GM19238 (cell line): ENCODE results near the gene EIF5A.
A peak's percentile ranks its signal among the peaks of the same experiment; 100 is the strongest.
"Not testable (repeated sequence)": the region's sequence is repeated elsewhere in the genome, so short reads cannot be mapped to it uniquely, and the experiment has no call there.

Source experiments
- DNase-seq: peaks from one replicate; pipeline ENCODE4 v3.0.0; 2011; ENCODE audit warnings: low spot score; ENCODE audit not compliant: insufficient read length

EIF5A gene

DNA sequence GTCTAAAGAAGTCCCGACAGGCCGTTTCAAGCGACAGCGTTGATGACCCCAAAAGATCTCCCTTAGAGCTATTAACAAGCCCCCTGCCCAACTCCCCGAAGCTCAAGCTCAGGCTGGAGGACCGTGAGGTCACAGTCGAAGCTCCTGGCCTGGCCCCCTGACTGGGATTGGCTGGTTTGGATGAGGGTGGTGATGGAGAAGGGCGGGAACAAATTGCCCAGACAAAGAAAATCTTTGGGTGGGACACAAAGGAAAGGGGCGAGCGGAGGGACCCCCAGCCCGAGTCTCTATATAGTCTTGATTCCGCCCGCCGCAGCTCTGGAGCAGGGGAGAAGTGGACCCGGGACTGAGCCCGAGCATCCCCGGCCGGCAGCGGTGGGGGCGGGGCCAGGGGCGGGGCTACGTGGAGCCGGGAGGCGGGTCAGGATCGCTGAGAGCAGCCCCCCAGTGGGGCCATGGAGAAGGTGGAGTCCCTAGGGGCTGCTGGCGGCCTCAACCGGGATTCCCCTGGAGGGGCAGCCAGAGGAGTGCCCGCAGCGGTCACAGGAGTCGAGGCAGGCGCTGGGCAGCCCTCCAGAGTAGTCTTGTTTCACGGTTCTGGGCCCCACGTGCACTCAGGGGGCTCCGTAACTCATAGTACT lies 22.7 kb downstream of the EIF5A start:
- peak; percentile 87 for DNase-seq

DNA sequence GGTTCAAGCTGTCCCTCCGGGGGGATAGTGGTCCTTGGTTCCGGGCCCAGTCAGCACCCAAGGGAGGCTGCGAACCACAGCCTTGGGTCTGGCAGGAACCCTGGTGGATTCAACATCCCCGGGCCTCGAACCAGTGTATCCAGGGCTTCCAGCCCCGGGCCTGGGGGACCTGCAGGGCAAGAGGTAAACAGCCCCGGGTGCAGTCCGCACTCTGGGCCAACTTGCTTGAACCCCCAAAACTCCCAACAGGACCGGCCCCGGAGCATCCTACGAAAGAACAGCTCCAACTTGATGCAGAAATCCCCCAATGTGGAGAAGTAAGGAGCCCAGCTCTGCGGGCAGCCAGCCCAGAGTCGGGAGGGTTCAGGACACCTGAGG lies 23.2 kb downstream of the EIF5A start:
- no peak for DNase-seq

DNA sequence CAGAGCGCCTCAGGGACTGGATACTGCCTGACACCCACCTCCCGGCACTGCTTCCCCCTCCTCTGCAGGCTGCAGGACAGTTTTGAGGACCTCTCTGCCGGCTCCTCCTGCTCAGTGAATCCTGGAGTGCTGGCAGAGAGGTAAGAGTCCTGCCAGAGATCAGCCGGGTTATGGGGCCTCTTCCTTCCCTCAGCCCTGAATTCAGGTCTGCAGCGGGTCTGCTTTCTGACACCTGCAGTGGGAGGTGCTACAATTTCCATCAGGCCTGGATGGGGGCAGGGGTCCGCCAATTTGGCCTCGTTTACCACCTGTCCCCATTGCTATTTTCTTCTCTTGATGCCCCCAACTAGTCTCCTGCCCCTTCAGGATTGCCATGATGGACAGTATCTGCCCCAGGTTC lies 24.7 kb downstream of the EIF5A start:
- no peak for DNase-seq

DNA sequence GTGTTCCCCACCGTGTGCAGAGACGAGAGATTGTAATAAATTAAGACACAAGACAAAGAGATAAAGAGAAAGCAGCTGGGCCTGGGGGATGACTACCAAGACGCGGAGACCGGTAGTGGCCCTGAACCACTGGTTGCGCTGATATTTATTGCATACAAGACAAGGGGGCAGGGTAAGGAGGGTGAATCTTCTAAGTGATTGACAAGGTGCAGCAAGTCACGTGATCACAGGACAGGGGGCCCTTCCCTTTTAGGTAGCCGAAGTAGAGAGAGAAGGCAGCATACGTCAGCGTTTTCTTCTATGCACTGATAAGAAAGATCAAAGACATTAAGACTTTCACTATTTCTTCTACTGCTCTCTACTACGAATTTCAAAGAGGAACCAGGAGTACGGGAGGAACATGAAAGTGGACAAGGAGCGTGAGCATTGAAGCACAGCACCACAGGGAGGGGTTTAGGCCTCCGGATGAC lies 25.2 kb downstream of the EIF5A start:
- DNase-seq, result not testable (repeated sequence)

DNA sequence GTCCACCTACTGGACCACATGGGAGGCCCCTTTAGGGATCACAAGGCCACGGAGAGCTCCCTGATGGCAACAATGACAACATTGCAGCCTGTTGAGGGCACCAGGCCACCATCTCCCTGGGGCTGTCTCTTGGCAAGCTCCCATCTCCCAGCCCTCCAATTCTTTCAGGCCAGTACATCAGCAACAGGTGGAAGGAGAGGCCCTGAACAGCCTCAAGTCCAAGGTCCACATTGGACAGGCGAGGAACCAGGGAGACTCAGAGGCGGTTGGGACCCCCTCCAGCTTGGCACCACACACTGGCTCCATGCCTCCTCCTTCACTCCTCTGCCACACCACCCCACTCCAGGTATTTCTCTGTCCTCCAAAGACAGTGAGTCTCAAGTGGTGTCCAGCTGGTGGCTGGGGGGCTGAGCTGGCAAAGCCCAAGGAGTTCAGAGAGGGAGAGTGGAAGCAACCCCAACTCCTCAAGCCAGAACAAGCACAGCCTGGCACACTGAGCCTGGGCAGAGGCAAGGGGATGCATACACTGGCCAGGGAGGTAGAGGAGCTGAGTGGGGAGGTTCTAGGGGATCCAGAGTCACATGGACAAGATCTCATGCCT lies 27.6 kb downstream of the EIF5A start:
- no peak for DNase-seq

DNA sequence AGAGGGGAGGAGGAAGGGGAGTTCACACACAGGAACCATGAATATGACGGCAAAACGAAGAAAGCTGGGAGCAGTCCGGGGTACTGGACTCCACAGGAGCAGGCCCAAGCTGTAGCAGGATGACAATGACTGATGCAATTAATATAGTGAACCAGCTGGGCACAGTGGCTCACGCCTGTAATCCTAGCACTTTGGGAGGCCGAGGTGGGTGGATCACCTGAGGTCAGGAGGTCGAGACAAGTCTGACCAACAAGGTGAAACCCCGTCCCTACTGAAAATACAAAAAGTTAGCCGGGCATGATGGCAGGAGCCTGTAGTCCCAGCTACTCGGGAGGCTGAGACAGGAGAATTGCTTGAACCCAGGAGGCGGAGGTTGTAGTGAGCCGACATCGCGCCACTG lies 28.3 kb downstream of the EIF5A start:
- DNase-seq, result not testable (repeated sequence)

DNA sequence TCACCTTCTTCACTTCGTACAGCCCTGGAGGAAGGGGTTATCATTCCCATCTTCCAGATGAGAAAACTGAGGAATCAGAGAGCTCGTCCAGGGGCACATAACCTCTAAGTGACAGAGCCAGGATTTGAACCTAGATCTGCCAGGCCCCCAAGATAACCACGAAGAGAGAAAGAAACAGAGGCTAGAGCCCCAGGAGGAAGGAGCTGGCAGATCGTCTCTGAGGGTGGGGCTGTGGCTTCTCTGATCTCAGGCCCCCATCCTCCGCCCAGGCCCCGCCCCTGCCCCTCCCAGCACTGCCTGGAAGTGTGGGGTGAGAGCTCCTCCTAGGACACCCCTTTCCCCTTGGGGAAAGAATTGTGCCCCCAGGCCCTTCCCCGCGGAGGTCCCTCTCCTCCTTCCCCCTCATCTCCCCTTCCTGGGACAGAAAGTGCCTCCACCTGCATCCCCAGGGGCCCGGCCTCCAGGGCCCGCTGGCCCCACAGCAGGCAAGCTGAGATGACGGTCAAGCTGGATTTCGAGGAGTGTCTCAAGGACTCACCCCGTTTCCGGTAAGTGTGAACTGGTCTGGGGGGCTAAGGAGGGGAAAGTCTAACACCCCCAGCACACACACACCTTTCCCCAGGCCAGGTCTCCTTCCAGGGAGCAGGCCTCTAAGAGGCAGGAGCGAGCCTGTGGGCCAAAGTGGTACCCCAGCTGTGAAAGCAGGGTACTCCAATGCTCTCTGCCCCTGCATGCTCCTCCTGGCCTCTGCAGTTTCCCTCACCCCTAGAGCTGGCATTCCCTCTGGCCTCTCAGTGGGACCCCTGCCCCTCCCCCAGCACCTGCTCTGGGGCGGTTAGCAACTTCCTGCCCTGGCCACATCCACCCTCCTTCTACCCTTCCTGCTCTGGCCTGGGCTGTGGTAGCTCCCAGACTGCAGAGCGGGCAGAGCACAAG lies 29.1 kb downstream of the EIF5A start, which contains the start of gene ACAP1:
Gene ACAP1 (plus strand): TSS at position 290 of the 936 bp plus-strand sequence. CDS start 206 bp downstream, at position 496.
- peak; percentile 79 for DNase-seq

DNA sequence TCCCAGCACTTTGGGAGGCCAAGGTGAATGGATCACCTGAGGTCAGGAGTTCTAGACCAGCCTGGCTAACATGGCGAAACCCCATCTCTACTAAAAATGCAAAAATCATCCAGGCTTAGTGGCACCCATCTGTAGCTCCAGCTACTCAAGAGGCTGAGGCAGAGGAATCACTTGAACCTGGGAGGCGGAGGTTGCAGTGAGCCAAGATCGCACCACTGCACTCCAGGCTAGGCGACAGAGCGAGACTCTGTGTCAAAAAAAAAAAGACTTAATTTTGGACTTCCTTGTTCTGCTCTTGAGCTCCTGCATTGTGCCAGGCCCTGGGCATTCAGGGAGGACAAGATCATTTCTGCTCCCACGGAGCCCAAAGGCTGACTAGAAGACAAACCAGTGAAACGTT lies 30.2 kb downstream of the EIF5A start:
- DNase-seq, result not testable (repeated sequence)

DNA sequence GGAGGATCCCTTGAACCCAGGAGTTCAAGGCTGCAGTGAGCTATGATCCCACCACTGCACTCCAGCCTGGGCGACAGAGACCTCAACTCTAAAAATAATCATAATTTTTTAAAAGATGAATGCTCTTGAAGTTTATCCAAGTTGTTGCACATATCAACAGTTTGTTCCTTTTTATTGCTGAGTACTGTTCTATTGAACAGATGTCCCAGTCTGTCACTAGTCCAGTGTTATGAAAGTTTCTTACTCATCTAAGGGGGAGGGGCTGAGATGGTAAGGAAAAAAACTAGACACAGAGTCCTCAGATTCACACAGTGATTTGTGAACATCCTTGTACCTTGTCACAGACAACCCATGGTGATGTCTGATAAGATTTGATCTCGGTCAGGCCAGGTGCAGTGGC lies 32.8 kb downstream of the EIF5A start:
- no peak for DNase-seq

DNA sequence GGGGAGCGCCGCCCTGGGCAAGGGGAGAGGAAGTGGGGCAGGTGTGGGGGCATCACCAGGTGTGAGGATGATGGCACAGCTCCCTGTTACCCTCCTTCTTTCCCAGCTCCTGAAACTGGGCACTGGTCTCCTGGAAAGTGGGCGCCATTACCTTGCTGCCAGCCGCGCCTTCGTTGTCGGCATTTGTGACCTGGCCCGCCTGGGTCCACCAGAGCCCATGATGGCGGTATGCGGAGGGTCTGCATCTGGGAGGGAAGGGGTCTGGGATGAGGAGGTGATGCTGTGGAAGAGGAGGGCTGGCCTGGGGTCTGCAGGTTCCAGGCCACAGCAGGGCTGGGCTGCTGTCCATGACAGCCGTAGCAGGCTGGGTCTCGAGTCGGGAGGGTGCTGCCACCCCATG lies 34.4 kb downstream of the EIF5A start:
- DNase-seq, result no peak

DNA sequence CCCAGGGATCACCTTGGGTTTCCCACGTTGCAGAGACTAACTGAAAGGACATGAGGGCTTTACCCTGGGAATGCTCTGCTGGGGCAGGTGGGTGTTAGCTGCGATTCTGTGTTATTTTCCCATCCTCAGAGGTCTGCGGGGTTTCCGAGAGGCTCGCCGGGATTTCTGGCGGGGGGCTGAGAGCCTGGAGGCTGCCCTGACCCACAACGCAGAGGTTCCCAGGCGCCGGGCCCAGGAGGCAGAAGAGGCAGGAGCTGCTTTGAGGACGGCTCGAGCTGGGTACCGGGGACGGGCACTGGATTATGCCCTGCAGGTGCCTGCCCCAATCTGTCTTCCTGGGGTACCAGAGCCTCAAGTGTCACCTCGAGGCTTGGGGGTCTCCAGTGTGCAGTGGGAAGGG lies 35.8 kb downstream of the EIF5A start:
- no peak for DNase-seq

DNA sequence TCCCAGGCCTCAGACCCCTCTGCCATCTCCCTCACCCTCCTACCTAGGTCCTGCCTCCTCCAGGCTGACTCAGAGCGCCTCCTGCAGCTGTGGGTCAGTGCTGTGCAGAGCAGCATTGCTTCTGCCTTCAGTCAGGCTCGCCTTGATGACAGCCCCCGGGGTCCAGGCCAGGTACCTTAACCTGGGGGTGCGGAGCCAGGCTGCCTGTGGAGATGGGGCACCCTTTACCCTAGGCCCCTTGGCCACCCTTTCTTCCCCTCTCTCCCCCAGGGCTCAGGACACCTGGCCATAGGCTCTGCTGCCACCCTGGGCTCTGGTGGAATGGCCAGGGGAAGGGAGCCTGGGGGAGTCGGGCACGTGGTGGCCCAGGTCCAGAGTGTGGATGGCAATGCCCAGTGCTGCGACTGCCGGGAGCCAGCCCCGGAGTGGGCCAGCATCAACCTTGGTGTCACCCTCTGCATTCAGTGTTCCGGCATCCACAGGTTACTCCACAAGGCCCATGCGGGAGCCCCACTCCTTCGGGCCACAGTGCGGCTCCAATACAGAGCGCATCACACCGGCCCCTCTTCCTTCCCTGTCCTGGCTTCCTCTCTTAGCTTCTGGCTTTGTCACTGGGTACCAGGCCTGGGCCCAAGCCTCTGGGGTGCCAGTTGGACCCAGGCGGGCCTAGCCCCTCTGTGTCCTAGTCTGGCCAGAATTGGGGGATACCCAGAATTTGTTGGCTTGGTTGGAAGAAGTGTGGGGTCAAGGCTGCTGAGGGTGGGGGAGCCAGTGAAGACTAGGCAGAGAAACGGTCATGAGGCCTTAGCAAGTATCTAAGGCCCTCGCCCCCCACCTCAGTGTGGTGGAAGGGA lies 39.6 kb downstream of the EIF5A start:
- no peak for DNase-seq

DNA sequence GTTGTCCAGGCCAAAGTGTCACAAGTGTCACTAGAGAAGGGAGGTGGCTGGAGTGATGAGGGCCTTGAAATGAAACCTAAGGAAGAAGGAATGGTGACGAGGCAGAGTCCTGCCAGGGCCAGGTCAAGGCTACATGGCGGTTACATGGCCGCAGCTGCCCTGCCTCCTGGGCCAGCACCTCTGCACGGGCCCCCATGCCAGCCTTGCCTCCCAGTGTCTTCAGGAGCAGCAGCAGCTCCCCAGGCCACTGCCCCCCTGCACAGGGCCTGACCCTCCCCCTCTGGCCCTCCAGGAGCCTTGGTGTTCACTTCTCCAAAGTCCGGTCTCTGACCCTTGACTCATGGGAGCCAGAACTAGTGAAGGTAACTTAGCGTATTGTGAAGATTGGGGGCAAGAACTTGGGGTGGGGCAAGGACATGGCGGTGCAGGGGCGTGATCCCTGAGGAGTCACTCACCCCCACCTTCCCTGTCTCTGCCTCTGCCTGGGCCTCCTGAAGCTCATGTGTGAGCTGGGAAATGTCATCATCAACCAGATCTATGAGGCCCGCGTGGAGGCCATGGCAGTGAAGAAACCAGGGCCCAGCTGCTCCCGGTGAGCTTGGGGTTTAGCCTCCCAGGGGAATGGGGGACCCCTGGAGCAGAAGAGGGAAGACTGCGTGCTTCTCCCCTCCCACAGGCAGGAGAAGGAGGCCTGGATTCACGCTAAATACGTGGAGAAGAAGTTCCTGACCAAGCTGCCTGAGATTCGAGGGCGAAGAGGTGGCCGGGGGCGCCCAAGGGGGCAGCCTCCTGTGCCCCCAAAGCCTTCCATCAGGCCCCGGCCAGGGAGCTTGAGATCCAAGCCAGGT lies 40.4 kb downstream of the EIF5A start:
- DNase-seq, result no peak

DNA sequence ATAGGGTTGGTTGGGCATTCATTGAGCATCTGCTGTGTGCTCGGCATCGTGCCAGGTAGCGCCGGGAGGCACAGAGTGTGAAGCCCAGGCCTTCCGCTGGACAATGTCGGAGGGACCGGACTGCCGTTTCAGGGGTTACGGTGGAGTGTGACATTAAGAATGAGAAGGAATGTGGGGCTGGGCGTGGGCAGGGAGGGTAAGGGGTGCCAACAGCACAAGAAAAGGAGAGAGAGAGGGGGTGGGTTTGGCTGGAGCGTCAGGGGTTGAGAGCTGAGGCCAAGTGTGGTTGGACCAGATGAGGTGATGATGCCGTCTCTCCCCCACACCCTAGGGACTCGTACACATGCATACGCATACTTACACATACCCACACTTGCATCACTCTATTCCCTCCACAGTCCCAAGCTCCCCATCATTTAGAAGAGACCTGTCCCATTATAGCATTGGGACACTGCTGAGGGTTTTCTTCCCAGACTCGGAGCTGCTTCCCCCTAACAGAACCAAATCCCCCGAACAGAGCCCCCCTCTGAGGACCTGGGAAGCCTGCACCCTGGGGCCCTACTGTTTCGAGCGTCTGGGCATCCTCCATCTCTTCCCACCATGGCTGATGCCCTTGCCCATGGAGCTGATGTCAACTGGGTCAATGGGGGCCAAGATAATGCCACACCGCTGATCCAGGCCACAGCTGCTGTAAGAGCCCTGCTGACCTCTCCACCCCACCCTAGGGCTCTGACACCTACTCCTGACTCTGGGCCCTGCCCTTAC lies 41.2 kb downstream of the EIF5A start:
- DNase-seq, result no peak

DNA sequence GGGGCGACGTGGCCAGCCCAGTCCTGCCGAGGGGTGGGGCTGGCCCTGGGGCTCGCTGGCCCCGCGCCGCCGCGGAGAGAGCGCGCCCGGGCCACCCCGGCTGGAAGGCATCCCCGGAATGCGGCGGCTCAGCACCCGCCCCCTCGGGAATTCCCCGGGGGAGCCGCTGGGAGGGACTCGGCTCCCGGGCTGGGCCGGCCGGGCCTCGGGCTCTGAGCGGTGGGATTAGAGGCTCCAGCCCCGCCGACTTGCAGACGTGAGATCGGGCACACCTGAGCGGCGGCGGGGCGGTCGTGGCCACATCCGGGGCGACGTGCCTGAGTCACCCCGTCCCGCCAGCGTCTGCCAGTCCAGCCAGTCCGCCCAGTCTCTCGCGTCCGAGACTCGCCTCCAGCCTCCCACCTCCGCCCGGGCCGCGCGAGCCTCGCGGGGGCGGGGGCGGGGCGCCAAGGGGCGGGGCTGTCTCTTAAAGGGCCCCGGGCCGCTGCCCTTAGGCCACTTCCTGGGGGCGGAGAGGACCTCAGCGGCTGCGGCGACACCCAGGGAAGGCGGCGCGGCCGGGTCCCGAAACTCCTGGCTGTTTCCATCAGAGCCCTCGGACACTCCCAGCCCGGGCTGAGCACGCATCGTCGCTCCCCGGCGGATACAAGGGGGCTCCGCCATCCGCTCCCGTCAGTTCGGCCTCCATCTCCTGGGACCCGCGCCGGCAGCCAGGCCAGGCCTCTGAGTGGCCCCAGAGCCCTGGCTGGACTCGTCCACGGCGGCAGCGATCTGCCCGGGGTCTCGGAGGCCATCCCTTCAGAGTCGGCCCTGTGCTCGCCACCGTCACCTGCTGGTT lies 44.5 kb downstream of the EIF5A start, which contains the start of gene KCTD11:
Gene KCTD11 (plus strand): TSS at position 498 of the 838 bp plus-strand sequence.
- peak; percentile 93 for DNase-seq

DNA sequence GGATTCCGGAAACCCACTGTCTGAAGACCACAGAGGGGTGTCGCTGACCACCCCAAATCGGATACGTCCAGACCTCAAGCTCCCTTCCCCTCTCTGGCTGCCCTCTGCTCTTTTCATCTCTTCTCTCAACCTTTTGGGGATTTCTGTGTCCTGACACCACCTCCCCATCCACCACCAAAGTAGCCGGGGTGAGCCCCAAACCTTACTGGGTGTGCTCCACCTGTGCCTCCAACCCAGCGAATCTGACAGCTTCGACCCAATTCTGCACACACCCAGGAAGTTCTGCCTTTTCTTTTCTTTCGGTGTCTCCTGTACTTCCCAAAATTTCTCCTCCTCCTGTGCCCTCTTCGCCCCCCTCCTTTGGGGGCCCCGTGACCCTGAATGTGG lies 45.1 kb downstream of the EIF5A start:
- no peak for DNase-seq

DNA sequence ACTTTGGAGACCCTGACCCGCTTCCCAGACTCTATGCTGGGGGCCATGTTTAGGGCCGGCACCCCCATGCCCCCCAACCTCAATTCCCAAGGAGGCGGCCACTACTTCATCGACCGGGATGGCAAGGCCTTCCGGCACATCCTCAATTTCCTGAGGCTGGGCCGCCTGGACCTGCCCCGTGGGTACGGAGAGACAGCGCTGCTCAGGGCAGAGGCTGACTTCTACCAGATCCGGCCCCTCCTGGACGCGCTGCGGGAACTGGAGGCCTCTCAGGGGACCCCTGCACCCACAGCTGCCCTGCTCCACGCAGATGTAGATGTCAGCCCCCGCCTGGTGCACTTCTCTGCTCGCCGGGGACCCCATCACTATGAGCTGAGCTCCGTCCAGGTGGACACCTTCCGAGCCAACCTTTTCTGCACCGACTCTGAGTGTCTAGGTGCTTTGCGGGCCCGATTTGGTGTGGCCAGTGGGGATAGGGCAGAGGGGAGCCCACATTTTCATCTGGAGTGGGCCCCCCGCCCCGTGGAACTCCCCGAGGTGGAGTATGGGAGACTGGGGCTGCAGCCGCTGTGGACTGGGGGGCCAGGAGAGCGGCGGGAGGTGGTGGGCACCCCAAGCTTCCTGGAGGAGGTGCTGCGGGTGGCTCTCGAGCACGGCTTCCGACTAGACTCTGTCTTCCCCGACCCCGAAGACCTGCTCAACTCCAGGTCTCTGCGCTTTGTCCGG lies 45.6 kb downstream of the EIF5A start:
- no peak for DNase-seq
